Right renal cortex interstitium (tissue), 3 donors: Measurements from ENCODE around the gene SLC7A1. TPM values are rescaled to one million over a fixed set of nuclear protein-coding genes. Genes with fewer than 3 reads are reported as not detected.

Experiments used
- DNase-seq, 3 donors: peaks; one replicate each; pipeline ENCODE4 v3.0.0-alpha.2; 2013; ENCODE audit warnings: low read depth in 3 of 3, low spot score in 2 of 3
- polyA plus RNA-seq, 3 donors: library from polyadenylated mRNA; unstranded; fragments of 120-200 nt; gene quantifications; one replicate each; pipeline ENCODE4 v1.2.1, GENCODE V29; 2013; ENCODE audit not compliant: insufficient read length in 3 of 3

Gene SLC7A1
- polyA plus RNA-seq, 3 donors = 15.3 to 16.8 (median 15.6) TPM

DNA sequence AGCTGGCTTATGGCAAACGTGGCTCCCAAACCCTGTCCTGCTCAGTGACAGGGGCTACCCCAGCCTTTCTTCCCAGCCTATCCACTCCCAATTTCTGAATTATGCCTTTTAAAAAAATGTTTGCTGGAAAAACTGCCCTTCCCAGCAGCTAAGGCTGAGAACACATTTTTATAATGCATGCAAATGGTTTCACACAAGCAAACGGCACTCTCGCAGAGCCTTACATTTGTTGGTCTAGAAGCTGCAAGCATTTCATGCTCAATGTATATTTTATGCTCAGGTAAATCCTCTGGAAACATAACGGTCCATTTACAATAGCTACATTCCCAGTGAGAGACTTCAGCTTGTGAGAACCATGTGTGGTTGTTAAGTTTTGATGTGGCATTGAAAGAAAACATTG, 61.4 kb downstream of the SLC7A1 start:
- DNase-seq = no peak

- no peak for DNase-seq
Observed at GRCh38 chr13:29532821-29533220, 62.7 kb downstream of the SLC7A1 start.

GRCh38 chr13:29532116-29532515, 63.4 kb downstream of the SLC7A1 start:
- DNase-seq = no peak

DNA sequence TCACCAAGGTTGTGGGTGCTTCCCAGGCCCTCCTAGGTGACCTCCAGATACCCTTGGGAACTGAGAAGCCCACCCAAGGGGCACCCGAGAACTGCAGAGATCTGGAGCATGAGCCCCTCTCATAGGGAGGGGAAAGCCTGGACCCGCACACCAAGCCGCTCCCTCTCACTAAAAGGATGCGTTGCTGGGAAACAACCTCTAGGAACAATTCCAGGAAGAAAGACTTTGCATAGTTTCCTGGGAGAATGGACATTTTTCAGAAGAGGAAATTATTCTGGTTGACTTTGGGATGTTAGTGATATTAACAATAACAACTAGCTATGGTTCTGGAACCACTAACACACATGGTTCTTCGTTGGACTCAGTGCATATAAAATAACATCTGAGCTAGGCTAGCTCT, 64.6 kb downstream of the SLC7A1 start:
- DNase-seq = no peak

GRCh38 chr13:29529754-29530153, 65.7 kb downstream of the SLC7A1 start:
- no peak for DNase-seq

DNA sequence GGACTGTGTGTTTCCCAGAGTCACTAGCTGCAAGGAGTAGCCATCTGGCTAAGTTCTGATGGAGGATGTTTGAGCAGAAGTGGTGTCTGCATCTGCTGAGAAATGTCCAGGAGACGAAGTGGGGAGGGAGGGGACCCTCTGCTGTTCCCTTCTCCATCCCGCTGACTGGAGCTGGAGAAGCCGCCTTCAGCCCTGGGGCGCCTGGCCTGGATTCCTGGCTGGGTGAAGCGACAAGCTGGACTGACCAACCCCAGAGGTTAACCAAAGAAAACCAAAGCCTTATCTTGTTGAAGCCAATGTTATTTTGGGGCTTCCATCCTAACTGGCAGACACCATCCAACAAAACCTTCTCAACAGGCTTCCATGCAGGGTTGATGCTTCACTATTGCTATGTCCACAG, 67.6 kb downstream of the SLC7A1 start:
- no peak for DNase-seq

DNA sequence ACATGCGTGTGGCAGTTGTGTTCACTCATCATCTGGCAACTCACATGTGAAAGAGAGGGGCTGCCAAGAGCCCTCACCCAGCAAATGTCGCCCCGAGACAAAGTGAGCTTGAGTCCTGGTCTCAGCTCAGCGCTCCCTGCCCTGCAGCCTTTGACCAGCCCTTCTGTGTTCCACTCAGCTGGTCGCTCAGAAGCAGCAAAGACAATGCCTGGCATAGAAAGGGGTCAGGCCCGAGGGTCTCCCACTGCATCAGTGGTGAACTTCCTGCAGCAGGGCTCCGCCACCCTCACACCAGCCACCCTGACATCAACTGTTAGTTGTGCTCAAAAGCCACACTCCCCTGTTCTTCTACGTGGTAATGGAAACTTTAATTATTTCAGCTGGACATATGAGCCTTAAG, 68.0 kb downstream of the SLC7A1 start:
- DNase-seq = no peak

- no peak for DNase-seq
Observed at GRCh38 chr13:29526741-29527140, 68.7 kb downstream of the SLC7A1 start.

- DNase-seq = no peak
Observed at GRCh38 chr13:29525757-29526156, 69.7 kb downstream of the SLC7A1 start.

DNA sequence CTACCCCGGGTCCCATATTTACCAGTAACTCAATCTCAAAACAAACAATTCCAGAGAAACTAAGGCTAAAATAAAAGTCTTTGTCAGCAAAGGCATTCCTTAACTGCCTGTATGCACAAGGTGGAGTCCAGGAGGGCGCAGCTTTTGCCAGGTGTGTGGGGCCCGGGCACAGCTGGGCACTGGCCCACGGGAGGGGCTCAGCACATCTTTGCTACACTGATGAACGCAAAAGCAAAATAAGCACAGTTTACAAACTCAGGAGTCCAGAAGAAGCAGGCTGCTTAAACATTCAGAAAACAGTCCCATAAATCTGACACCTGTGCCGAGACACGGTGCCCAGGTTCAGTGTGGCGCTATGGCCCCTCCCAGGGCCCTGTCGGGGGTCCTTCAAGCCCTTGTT, 70.8 kb downstream of the SLC7A1 start:
- DNase-seq = no peak

- no peak for DNase-seq
Observed at GRCh38 chr13:29524176-29524575, 71.3 kb downstream of the SLC7A1 start.

DNA sequence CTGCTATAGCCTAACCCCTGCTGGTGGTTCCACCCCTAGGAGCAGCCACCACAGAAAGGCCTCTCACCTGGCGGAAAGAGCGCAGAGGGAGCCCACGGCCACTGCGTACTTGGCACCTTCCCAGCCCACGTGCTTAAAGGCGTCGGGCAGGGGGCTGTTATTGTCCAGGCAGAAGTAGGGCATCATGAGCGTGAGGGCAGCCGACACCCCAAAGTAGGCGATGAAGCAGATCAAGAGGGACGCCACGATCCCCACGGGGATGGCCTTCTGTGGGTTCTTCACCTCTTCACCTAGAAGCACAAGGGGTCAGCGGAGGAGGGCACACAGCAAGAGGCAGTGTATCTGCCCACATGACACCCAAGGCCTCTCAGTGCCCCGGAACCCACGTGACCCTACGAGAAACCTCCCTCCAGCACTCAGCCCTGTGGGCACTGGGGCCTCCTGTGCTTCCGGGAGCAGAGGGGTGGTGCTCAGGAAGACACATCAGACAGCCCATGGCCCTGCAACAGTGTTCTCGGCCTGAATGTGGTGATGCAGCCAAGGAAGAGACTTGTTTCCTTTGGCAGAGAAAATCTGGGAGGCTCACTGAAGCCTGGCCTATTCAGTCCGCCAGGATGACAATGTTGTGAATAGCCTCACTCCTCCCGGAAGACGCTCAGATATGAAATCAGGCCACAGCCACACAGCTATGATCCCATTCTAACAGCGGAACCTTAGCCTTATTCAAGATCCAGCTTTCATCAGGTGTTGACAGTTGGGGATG, 72.1 kb downstream of the SLC7A1 start:
- no peak for DNase-seq

- no peak for DNase-seq
Observed at GRCh38 chr13:29522044-29522685, 73.3 kb downstream of the SLC7A1 start.

GRCh38 chr13:29521336-29521735, 74.2 kb downstream of the SLC7A1 start:
- DNase-seq = no peak

DNA sequence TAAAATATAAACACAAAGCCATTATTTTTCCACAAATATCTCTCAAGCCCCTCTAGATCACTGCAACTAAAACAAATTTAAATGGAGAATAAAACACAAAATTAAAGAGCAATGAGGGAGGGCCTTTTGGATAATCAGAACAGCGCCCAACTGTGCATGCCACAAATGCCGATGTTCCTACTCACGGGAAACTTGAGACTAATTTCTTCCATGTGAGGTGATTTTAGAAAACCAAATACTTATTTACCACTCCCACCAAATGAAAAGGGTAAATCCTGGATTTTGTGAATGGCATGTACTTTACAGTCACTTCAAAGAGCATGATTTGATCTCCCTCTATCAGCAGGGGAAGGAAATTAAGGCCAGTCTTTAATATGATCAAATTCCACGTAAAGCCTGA, 74.8 kb downstream of the SLC7A1 start:
- DNase-seq = no peak

- DNase-seq = no peak
Observed at GRCh38 chr13:29519921-29520320, 75.6 kb downstream of the SLC7A1 start.

DNA sequence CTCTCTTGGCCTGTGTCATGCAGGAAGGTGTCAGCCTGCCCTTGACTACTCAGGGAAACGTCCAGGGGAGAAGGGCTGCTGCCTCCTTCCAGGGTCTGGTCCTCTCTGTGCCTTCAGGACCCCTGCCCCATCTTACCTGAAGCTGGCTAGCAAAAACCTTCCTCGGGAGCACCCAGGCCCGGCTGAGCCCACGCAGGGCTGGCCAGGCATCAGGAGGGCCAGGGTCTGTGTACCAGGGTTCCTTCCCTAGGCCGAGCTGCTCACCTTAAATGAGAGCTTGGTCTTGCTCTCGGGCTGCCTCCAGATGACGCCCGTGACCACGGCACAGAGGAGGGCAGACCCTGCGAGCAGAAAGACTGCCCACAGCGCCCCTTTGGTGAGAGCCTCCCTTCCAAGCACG, 78.6 kb downstream of the SLC7A1 start:
- DNase-seq = no peak

DNA sequence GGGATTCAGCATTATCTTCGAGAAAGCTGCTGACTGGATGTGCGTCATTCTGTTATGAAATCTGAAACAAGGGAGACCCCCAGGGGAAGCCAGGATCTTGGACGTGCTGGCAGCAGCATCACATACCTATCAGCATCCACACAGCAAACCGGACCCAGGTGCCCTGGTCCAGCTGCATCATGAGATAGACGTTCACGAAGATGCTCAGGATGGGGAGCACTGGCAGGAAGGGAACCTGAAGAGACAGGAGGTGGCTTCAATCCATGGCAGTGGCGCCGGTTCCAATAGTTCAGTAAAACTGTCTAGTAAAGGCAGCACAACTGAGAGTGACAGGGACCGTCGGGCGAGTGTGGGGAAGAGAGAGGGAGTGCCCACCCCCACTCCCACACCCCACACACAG, 79.5 kb downstream of the SLC7A1 start:
- DNase-seq = no peak

- no peak for DNase-seq
Observed at GRCh38 chr13:29515372-29515771, 80.1 kb downstream of the SLC7A1 start.

DNA sequence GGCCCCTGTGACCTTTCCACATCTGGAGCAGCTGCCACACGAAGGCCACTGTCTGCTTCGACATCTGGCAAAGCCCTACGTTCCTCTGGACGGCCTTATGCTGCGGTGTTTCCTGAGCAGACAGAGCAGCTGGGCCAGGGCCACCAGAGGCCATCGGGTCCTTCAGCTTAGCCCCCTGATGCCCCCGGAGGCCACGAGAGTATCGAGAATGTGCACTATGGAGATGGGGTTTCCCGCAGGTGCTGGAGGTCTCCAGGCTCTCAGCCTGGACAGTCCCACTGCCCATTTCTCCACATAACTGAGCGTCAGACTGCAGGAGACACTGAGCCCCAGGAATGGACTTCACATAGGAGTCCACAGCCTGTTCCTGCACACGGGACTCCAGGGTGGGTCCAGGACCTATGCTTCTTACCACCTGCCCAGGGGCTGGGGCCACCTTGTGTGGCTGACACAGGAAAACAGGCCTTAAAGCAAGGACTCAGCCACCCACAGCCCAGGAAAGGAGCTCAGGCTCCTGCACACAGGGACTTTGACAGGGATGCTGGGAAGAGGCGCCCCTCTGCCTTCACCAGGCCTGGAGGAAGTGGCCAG, 80.7 kb downstream of the SLC7A1 start:
- DNase-seq = no peak

GRCh38 chr13:29513981-29514719, 81.3 kb downstream of the SLC7A1 start:
- DNase-seq = no peak
